Erythroblast (primary cell): ENCODE results near the gene SKA3.
"Not testable (repeated sequence)": the region's sequence is repeated elsewhere in the genome, so short reads cannot be mapped to it uniquely, and the experiment has no call there.

Experiments used
- GATA1 ChIP-seq: IDR thresholded peaks from 2 replicates; pipeline ENCODE4 v1.6.1; 2011; ENCODE audit warnings: low read depth, mild to moderate bottlenecking, control low read depth, low read length, moderate library complexity
- POLR2A ChIP-seq: IDR thresholded peaks from 2 replicates; pipeline ENCODE4 v1.6.1; 2011; ENCODE audit warnings: mild to moderate bottlenecking, low read length

- TF ChIP-seq POLR2A, GATA1: not testable (repeated sequence)
Observed at GRCh38 chr13:21186410-21186809, 10.1 kb upstream of the SKA3 start.
